Common myeloid progenitor, CD34-positive (primary cell): ENCODE measurements around the gene AGBL5.
A peak's percentile ranks its signal among the peaks of the same experiment; 100 is the strongest.

Experiments
- CTCF ChIA-PET: fragments of 350-600 bp; sonication (Branson Sonifier 250); formaldehyde crosslinking; loops from one replicate; lab custom pipeline; 2021; ENCODE audit warnings: antibody characterized with exemption; lab: Charles Lee
- POLR2A ChIA-PET: fragments of 350-600 bp; sonication (Branson Sonifier 250); formaldehyde crosslinking; loops from one replicate; lab custom pipeline; 2021; ENCODE audit warnings: antibody characterized with exemption; lab: Charles Lee
- DNase-seq, 3 donors: peaks; one replicate each; pipeline versions ENCODE4 v3.0.0 to v3.0.0-alpha.2; 2013
- H3K27ac ChIP-seq, 2 experiments: 1 replicate in 1 of 2; 2 replicates in 1 of 2; pipeline ENCODE4 v1.7.0; 2013; ENCODE audit warnings: inconsistent platforms in 2 of 2, low read length in 2 of 2, mild to moderate bottlenecking in 2 of 2, low read depth in 1 of 2, moderate library complexity in 1 of 2; ENCODE audit not compliant: severe bottlenecking in 2 of 2, insufficient read depth in 1 of 2, poor library complexity in 1 of 2
- H3K27me3 ChIP-seq, 5 experiments: replicated peaks in 2 of 5; 1 replicate in 3 of 5; 2 replicates in 2 of 5; pipeline versions ENCODE4 v1.6.1 to v1.7.0; 2013; ENCODE audit warnings: low read length in 4 of 5, mild to moderate bottlenecking in 2 of 5, moderate library complexity in 2 of 5, inconsistent platforms in 1 of 5; ENCODE audit not compliant: insufficient read depth in 5 of 5, control insufficient read depth in 4 of 5
- H3K36me3 ChIP-seq, 4 experiments: 1 replicate in 2 of 4; 2 replicates in 2 of 4; pipeline versions ENCODE4 v1.6.1 to v1.7.0; 2013; ENCODE audit warnings: low read length in 3 of 4, control low read depth in 1 of 4, mild to moderate bottlenecking in 1 of 4; ENCODE audit not compliant: control insufficient read depth in 4 of 4, insufficient read depth in 4 of 4
- H3K4me1 ChIP-seq, 4 experiments: 1 replicate in 3 of 4; 2 replicates in 1 of 4; pipeline versions ENCODE4 v1.6.1 to v1.7.1; 2013; ENCODE audit warnings: low read length in 3 of 4, mild to moderate bottlenecking in 3 of 4, control low read depth in 1 of 4, inconsistent platforms in 1 of 4, moderate library complexity in 1 of 4; ENCODE audit not compliant: control insufficient read depth in 4 of 4, insufficient read depth in 4 of 4; ENCODE audit errors: control extremely low read depth in 1 of 4
- H3K4me3 ChIP-seq, 7 experiments: 1 replicate in 4 of 7; 2 replicates in 3 of 7; pipeline versions ENCODE4 v1.5.1 to v1.7.0; 2013; ENCODE audit warnings: mild to moderate bottlenecking in 7 of 7, low read length in 6 of 7, moderate library complexity in 6 of 7, inconsistent platforms in 2 of 7, low read depth in 2 of 7, control low read depth in 1 of 7; ENCODE audit not compliant: insufficient read depth in 4 of 7, control insufficient read depth in 1 of 7; ENCODE audit errors: extremely low read depth in 1 of 7
- H3K9me3 ChIP-seq, 5 experiments: 1 replicate in 4 of 5; 2 replicates in 1 of 5; pipeline versions ENCODE4 v1.6.1 to v1.7.1; 2013; ENCODE audit warnings: low read length in 4 of 5, mild to moderate bottlenecking in 2 of 5, inconsistent platforms in 1 of 5, low read depth in 1 of 5, moderate library complexity in 1 of 5; ENCODE audit not compliant: control insufficient read depth in 4 of 5, insufficient read depth in 2 of 5; ENCODE audit errors: control extremely low read depth in 1 of 5
- WGBS: methylation state at CpG from one replicate; pipeline ENCODE4 v1.1.5; 2013; ENCODE audit not compliant: insufficient coverage; 5-methylcytosine and 5-hydroxymethylcytosine counted together

The AGBL5 gene

DNA sequence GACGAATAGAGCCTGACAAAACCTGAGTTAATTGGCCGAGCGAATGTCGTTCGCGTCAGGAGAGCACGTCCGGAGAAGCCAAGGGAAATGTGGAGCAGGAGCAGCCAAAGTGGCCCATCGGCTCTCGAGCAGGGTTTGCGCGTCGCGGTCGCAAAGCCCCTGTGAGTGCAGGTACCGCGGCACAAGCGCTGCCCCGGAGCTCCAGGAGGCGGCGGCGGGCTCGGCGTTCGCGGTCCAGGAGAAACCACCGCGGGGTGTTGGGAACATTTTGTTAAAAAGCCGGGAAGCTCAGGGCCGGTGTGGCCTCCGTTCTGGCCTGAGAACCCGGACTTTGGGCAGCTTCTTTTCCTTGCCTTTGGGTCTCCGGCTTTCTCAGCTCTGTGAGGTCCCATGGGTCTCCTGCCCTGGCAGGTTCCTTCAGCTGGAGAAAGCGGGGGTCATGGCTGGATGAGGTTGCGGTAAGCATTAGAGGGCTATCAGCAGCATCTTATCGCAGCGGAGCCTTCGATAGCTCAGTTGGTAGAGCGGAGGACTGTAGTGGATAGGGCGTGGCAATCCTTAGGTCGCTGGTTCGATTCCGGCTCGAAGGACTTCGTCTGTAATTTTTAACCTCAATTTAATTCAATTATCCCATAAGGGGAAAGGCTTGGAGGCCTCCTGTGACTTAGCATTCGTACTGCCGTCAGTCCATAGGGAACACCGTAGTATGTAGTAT, 1.0 kb upstream of the AGBL5 start:
- H3K4me3 ChIP-seq = peak overlapping the region; percentile 82 to 98 (median 93)
- H3K4me1 ChIP-seq = peaks cover 2 to 24% (median 21%) of the 10 kb centered on the region in 4 experiments
- peak; percentile 92 to 98 (median 97) for DNase-seq
- POLR2A ChIA-PET = interaction anchor here (0.7 to 2.4 kb wide), 6 partner anchors 18 to 68 kb away, joined by 3 to 16 read pairs (median 6); partner anchors contain the start of genes OST4 and TMEM214
- under 1% methylated on average over 41 of the region's 48 CpGs for WGBS
- H3K27ac ChIP-seq = peak overlapping the region; percentile 43 to 86
- no peaks in the 10 kb centered on the region for H3K9me3 ChIP-seq
- no peaks in the 10 kb centered on the region for H3K27me3 ChIP-seq
- CTCF ChIA-PET = interaction anchor here (0.8 to 19.5 kb wide), 7 partner anchors 9 to 107 kb away, joined by 3 to 381 read pairs (median 8); partner anchors contain the start of genes EMILIN1, KHK, OST4 and TMEM214
- peaks cover 0 to 22% (median 21%) of the 10 kb centered on the region in 4 experiments for H3K36me3 ChIP-seq

DNA sequence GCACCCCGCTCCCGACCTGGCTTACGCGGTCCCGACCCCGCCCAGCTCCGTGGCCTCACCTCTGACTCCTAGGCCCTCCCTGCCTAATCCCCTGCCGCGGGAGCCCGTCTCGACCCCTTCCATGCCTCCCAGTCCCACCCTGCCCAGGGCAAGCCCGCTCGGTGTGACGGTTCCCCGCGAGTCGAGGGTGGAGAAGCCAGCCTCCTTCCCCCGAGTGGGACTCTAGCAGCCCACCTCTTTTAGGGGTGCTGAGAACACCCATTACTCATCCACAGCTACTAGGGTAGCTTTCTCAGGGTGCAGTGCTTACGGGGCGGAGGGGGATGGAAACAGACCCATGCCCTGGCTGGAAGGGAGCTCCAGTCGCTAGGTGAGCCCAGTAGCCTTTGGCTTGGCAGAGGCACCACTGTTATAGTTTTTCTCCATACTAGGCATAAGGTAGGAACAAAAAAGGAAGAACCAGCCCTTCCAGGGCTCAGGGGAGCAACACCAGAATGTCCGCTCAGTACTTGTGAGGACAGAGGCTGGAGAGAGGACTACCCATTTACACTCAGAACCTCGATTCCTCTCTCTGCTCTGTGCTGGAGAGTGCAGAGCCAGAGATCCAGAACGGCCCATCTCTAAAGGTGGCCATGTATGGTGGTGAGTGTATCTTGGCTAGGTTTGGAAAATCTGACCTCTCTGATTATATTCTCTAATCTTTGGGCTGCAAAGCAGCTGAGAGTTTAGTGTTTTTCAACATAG, 606 bp downstream of the AGBL5 start:
- CTCF ChIA-PET = interaction anchor here (1.3 to 19.5 kb wide), 6 partner anchors 7 to 90 kb away, joined by 5 to 381 read pairs (median 8); partner anchors contain the start of genes EMILIN1, KHK, OST4 and TMEM214
- H3K27ac ChIP-seq = peak overlapping the region; percentile 37 to 86
- no peaks in the 10 kb centered on the region for H3K27me3 ChIP-seq
- H3K9me3 ChIP-seq = no peaks in the 10 kb centered on the region
- peak in 1 of 3 donors; percentile 21 for DNase-seq
- 7% methylated on average over 20 of the region's 24 CpGs for WGBS
- peaks cover 2 to 24% (median 21%) of the 10 kb centered on the region in 4 experiments for H3K4me1 ChIP-seq
- POLR2A ChIA-PET = interaction anchor here (1.0 to 2.4 kb wide), 3 partner anchors 19 to 29 kb away, joined by 4 to 16 read pairs (median 5); partner anchors contain the start of gene OST4
- peaks cover 0 to 38% (median 34%) of the 10 kb centered on the region in 4 experiments for H3K36me3 ChIP-seq
- H3K4me3 ChIP-seq = peak overlapping the region; percentile 78 to 98 (median 93)

DNA sequence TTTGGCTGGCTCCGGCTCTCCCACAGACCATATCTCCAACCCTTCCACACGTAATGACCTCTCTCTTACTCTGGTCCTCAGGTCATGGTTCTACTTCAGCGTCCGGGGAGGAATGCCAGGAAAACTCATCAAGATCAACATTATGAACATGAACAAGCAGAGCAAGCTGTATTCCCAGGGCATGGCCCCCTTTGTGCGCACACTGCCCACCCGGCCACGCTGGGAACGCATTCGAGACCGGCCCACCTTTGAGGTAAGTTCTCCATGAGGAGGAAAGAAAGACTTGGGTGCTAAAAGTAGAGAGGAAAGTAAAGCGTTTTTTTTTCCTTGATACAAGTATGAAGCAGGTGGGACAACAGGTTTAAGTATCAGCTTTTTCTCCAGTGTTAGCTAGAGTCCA, 1.9 kb downstream of the AGBL5 start:
- H3K27ac ChIP-seq = no peak overlapping the region
- peaks cover 1 to 49% (median 40%) of the 10 kb centered on the region in 4 experiments for H3K36me3 ChIP-seq
- ChIA-PET CTCF (interaction anchor here (0.6 to 19.5 kb wide), 2 partner anchors 23 to 82 kb away, joined by 3 to 381 read pairs; partner anchors contain the start of genes EMILIN1, KHK and OST4), POLR2A (interaction anchor here (1.3 kb wide), 1 partner anchor 18 kb away, joined by 5 read pairs; the partner anchor contains the start of gene OST4)
- DNase-seq = no peak
- H3K9me3 ChIP-seq = no peaks in the 10 kb centered on the region
- no peak overlapping the region for H3K4me3 ChIP-seq
- 93% methylated on average over 11 of the region's 11 CpGs for WGBS
- peaks cover 2 to 24% (median 21%) of the 10 kb centered on the region in 4 experiments for H3K4me1 ChIP-seq
- H3K27me3 ChIP-seq = no peaks in the 10 kb centered on the region

DNA sequence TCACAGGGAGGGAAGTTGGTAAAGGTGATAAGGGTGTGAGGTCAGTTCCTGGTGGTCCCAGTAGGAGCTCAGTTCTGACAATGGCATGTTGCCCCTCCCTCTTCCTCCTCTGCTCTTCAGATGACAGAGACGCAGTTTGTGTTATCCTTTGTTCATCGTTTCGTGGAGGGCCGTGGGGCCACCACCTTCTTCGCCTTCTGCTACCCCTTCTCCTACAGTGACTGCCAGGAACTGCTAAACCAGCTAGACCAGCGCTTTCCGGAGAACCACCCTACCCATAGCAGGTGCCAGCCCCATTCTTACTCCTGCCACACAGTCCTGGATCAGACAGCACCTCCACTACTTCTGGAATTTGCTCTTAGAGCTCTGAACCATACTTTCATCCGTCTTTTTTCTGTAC, 2.3 kb downstream of the AGBL5 start:
- WGBS = 98% methylated on average over 8 of the region's 8 CpGs
- H3K36me3 ChIP-seq = peaks cover 2 to 52% (median 43%) of the 10 kb centered on the region in 4 experiments
- no peaks in the 10 kb centered on the region for H3K27me3 ChIP-seq
- peaks cover 2 to 24% (median 21%) of the 10 kb centered on the region in 4 experiments for H3K4me1 ChIP-seq
- DNase-seq = no peak
- no peaks in the 10 kb centered on the region for H3K9me3 ChIP-seq
- ChIA-PET CTCF (interaction anchor here (0.6 to 19.5 kb wide), 3 partner anchors 22 to 83 kb away, joined by 3 to 381 read pairs (median 3); partner anchors contain the start of genes EMILIN1, KHK and OST4), POLR2A (no interaction called here)
- H3K27ac ChIP-seq = no peak overlapping the region
- H3K4me3 ChIP-seq = no peak overlapping the region

DNA sequence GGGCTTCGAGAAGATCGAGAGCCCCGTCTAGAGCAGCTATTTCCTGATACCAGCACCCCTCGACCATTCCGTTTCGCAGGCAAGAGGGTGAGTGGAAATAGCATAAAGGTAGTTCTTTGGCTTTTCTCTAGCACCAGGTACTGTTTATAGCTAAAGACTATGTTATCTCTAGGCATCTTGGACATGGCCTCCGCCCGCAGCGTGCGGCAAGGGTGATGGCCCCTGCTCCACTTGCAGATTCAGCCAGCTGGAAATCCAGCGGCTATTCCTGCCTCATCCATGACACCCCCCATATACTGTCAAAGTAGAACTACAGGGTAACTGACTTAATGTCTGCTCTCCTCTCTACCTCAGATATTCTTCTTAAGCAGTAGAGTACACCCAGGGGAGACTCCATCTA, 3.3 kb downstream of the AGBL5 start:
- Histone ChIP-seq H3K4me3 (no peak overlapping the region), H3K27me3 (no peaks in the 10 kb centered on the region), H3K4me1 (peaks cover 2 to 18% (median 14%) of the 10 kb centered on the region in 4 experiments), H3K36me3 (peaks cover 2 to 61% (median 49%) of the 10 kb centered on the region in 4 experiments), H3K9me3 (no peaks in the 10 kb centered on the region), H3K27ac (no peak overlapping the region)
- 98% methylated on average over 8 of the region's 11 CpGs for WGBS
- POLR2A ChIA-PET = no interaction called here
- CTCF ChIA-PET = interaction anchor here (1.1 to 19.5 kb wide), 3 partner anchors 15 to 78 kb away, joined by 3 to 381 read pairs (median 3); partner anchors contain the start of genes EMILIN1, KHK and OST4
- no peak for DNase-seq

DNA sequence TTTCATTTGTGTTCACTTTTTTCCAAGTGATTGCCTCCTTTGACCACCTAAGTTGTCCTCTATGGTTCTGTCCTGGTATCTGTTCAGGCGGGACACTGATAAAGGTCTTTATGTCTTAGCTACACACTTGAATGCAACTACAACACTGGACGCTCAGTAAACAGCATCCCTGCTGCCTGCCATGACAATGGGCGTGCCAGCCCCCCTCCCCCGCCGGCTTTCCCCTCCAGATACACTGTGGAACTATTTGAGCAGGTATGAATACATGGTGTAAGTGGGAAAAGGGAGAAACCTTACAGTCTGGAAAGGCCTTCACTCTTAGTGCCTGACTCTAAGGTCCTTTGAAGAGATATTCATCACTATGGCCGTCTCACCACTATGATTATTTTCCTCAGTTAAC, 5.7 kb downstream of the AGBL5 start:
- no peaks in the 10 kb centered on the region for H3K27me3 ChIP-seq
- peaks cover 2 to 5% (median 4%) of the 10 kb centered on the region in 4 experiments for H3K4me1 ChIP-seq
- WGBS = 94% methylated on average over 5 of the region's 6 CpGs
- no peak for DNase-seq
- H3K36me3 ChIP-seq = peaks cover 2 to 69% (median 54%) of the 10 kb centered on the region in 4 experiments
- no peaks in the 10 kb centered on the region for H3K9me3 ChIP-seq
- H3K27ac ChIP-seq = no peak overlapping the region
- ChIA-PET CTCF (interaction anchor here (19.5 kb wide), 1 partner anchor 19 kb away, joined by 381 read pairs; the partner anchor contains the start of genes EMILIN1, KHK and OST4), POLR2A (no interaction called here)
- H3K4me3 ChIP-seq = no peak overlapping the region
